Lower leg skin (tissue), 3 donors: ENCODE measurements around the gene D2HGDH.

Source experiments
- POLR2A ChIP-seq, 2 donors: fragments of 450-650 bp; IDR thresholded peaks; one replicate each; pipeline ENCODE4 v1.6.1; 2016 to 2017; ENCODE audit warnings: antibody characterized with exemption in 2 of 2, mild to moderate bottlenecking in 1 of 2, moderate library complexity in 1 of 2
- TF ChIP-seq, protein P1 (sequence below), 3 donors: fragments of 450-650 bp; IDR thresholded peaks; one replicate each; pipeline ENCODE4 v1.5.1; 2016; ENCODE audit warnings: antibody characterized with exemption in 3 of 3, mild to moderate bottlenecking in 3 of 3, moderate library complexity in 2 of 3

DNA sequence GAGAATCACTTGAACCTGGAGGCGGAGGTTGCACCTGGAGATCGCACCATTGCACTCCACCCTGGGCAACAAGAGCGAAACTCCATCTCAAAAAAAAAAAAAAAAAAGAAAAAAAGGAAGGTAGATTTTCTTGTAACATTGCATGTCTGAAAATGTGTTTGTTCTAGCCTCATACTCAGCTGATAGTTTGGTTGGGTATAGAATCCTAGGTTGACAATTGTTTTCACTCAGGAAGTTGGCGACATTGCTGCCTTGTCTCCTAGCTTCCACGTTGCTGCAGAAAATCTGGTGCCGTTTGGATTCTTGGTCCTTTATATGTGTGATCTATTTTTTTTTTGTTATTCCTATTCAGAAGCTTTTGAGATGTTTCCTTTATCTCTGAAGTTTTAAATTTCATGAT, 27.9 kb upstream of the D2HGDH start:
- no peak for TF ChIP-seq POLR2A (IDR thresholded peaks at IDR 0.05)
- TF ChIP-seq, protein P1, sequence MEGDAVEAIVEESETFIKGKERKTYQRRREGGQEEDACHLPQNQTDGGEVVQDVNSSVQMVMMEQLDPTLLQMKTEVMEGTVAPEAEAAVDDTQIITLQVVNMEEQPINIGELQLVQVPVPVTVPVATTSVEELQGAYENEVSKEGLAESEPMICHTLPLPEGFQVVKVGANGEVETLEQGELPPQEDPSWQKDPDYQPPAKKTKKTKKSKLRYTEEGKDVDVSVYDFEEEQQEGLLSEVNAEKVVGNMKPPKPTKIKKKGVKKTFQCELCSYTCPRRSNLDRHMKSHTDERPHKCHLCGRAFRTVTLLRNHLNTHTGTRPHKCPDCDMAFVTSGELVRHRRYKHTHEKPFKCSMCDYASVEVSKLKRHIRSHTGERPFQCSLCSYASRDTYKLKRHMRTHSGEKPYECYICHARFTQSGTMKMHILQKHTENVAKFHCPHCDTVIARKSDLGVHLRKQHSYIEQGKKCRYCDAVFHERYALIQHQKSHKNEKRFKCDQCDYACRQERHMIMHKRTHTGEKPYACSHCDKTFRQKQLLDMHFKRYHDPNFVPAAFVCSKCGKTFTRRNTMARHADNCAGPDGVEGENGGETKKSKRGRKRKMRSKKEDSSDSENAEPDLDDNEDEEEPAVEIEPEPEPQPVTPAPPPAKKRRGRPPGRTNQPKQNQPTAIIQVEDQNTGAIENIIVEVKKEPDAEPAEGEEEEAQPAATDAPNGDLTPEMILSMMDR (IDR thresholded peaks at IDR 0.05), result no peak
